ENCODE data around the gene SCLY. TPM values are rescaled to one million over a fixed set of nuclear protein-coding genes. Genes with fewer than 3 reads are reported as not detected.

The SCLY gene
- total and polyA plus RNA-seq, 2 of the 8 experiments (the other 6 are each of a cell fraction or from before 2014, with no cell fraction given) = 79.0 to 79.5 TPM

DNA sequence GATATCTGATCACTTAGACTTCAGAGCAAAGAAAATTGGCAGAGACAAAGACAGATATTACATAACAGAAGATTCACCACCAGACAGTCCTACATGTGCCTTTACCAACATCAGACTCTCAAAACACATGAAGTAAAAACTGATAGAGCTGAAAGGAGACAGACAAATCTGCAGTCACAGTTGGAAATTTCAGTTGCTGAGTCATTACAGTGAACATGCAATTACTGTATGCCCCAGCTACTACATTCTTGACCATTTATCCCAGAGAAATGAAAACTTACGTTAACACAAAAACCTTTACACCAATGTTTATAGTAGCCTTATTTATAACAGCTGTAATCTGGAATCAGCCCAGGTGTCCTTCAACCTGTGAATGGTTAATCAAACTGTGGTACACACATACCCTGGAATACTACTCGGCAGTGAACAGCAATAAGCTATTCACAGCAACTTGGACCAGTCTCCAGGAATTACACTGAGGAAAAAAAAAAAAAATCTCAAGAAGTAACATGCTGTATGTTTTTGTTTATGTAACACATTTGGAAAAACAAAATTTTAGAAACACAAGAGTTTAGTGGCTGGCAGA is 7.5 kb upstream of the SCLY start:
- Histone ChIP-seq H4K5ac (ENCODE audit: insufficient read length, low read depth, low read length) (no peak overlapping the region), H4K91ac (replicated peaks; ENCODE audit: insufficient read length, low read length) (no peak overlapping the region), H4K8ac (ENCODE audit: extremely low read depth, insufficient read depth, low read length) (no peak overlapping the region), H3K9me3 (ENCODE audit: insufficient read depth in 2 of 2, low read depth in 1 of 2, low read length in 1 of 2) (peaks cover 0 to 2% of the 10 kb centered on the region in 2 experiments; a peak in 2 of 4 replicates), H3K27ac (ENCODE audit: low read depth, low read length) (no peak overlapping the region), H3K56ac (replicated peaks; ENCODE audit: insufficient read length, low read depth, low read length) (no peak overlapping the region), H3K23me2 (ENCODE audit: low read depth, low read length) (no peaks in the 10 kb centered on the region), H4K20me1 (replicated peaks in 1 of 2; ENCODE audit: control insufficient read depth in 1 of 2, insufficient read depth in 2 of 2, low read length in 2 of 2) (no peaks in the 10 kb centered on the region), H2BK20ac (ENCODE audit: low read length) (no peak overlapping the region), H3K18ac (ENCODE audit: extremely low read depth, low read length) (no peak overlapping the region), H3K4me1 (replicated peaks in 1 of 4; ENCODE audit: control insufficient read depth in 3 of 4, insufficient read depth in 4 of 4, low read length in 3 of 4) (no peaks in the 10 kb centered on the region), H2BK12ac (ENCODE audit: low read depth, low read length) (no peak overlapping the region), H2BK5ac (ENCODE audit: low read depth, low read length) (no peak overlapping the region), H2AFZ (ENCODE audit: low read length) (no peak overlapping the region), H3K9ac (replicated peaks in 1 of 4; ENCODE audit: extremely low read depth in 1 of 4, low read depth in 3 of 4, low read length in 3 of 4) (no peak overlapping the region), H3K36me3 (ENCODE audit: control insufficient read depth in 2 of 4, insufficient read depth in 4 of 4, low read length in 3 of 4) (no peaks in the 10 kb centered on the region), H3K79me2 (ENCODE audit: control insufficient read depth in 1 of 2, insufficient read depth in 2 of 2, low read length in 2 of 2) (no peaks in the 10 kb centered on the region), H3K79me1 (ENCODE audit: low read depth, low read length) (no peaks in the 10 kb centered on the region), H3K14ac (ENCODE audit: insufficient read length) (no peak overlapping the region), H3K23ac (ENCODE audit: insufficient read length) (no peak overlapping the region), H3K4me3 (ENCODE audit: extremely low read depth in 1 of 4, insufficient read depth in 2 of 4, low read depth in 3 of 4, low read length in 4 of 4) (no peak overlapping the region), H2BK15ac (ENCODE audit: low read length) (no peak overlapping the region), H3K4me2 (ENCODE audit: insufficient read depth in 1 of 2, low read depth in 2 of 2, low read length in 2 of 2) (no peak overlapping the region), H3K4ac (replicated peaks; ENCODE audit: insufficient read length, low read depth, low read length) (no peak overlapping the region), H3K27me3 (replicated peaks in 1 of 4; ENCODE audit: control insufficient read depth in 3 of 4, extremely low read depth in 1 of 4, insufficient read depth in 3 of 4, low read length in 3 of 4) (no peaks in the 10 kb centered on the region), H2AK5ac (ENCODE audit: low read depth, low read length) (no peak overlapping the region), H2BK120ac (replicated peaks; ENCODE audit: low read depth, low read length) (no peak overlapping the region)
- POLR2A ChIA-PET (ENCODE audit: partially characterized antibody) = interaction anchor here (0.7 kb wide), 1 partner anchor 1338 kb away, joined by 3 read pairs; no protein-coding TSS in a partner anchor
- 92% methylated on average over 2 of the region's 2 CpGs; no CpG with 5 or more reads in 1 of the 2 experiments for WGBS, 2 experiments (ENCODE audit: extremely low coverage in 1 of 2, insufficient coverage in 1 of 2, insufficient read length in 1 of 2, insufficient replicate concordance in 2 of 2, low coverage in 1 of 2, low lambda C conversion rate in 2 of 2, missing lambda C conversion rate in 1 of 2)
- DNase-seq (ENCODE audit: low read depth in 1 of 2, low spot score in 2 of 2) = no peak
- CTCF ChIA-PET (ENCODE audit: partially characterized antibody) = interaction anchor here (0.7 to 1.0 kb wide), 2 partner anchors 45 to 96 kb away, joined by 3 read pairs; no protein-coding TSS in a partner anchor
- FAIRE-seq = no peak
- TF ChIP-seq RAD21 (IDR thresholded peaks at IDR 0.05 in 1 of 2, conservative IDR thresholded peaks at IDR 0.05 in 1 of 2; ENCODE audit: low read depth in 2 of 2, low read length in 2 of 2) = no peak
- TF ChIP-seq EP300 (IDR thresholded peaks at IDR 0.05; ENCODE audit: borderline replicate concordance in 1 of 2, low read depth in 2 of 2, low read length in 2 of 2) = no peak
- TF ChIP-seq CHD2 (IDR thresholded peaks at IDR 0.05; ENCODE audit: low read length) = no peak
- no peak for TF ChIP-seq RXRA (IDR thresholded peaks at IDR 0.05; ENCODE audit: insufficient read depth, low read depth, low read length)
- no peak for TF ChIP-seq TCF12 (IDR thresholded peaks at IDR 0.05; ENCODE audit: low read depth, low read length)
- TF ChIP-seq SP4 (IDR thresholded peaks at IDR 0.05; ENCODE audit: low read length) = no peak
- TF ChIP-seq NANOG (IDR thresholded peaks at IDR 0.05; ENCODE audit: insufficient read depth, low read depth, low read length, poor library complexity, severe bottlenecking) = no peak
- TF ChIP-seq KDM4A (IDR thresholded peaks at IDR 0.05; ENCODE audit: low read depth, low read length, severe bottlenecking) = no peak
- no peak for TF ChIP-seq ASH2L (IDR thresholded peaks at IDR 0.05; ENCODE audit: low read length)
- no peak for TF ChIP-seq SP2 (IDR thresholded peaks at IDR 0.05; ENCODE audit: low read length)
